GM21786 (cell line): ENCODE data around the gene BASP1.
"Not testable (repeated sequence)": the region's sequence is repeated elsewhere in the genome, so short reads cannot be mapped to it uniquely, and the experiment has no call there.

Experiments
- ATAC-seq: cut with Tn5 transposase; IDR thresholded peaks from one replicate; pipeline ENCODE4 v1.9.1; 2021; ENCODE audit not compliant: unreplicated experiment

Gene BASP1

DNA sequence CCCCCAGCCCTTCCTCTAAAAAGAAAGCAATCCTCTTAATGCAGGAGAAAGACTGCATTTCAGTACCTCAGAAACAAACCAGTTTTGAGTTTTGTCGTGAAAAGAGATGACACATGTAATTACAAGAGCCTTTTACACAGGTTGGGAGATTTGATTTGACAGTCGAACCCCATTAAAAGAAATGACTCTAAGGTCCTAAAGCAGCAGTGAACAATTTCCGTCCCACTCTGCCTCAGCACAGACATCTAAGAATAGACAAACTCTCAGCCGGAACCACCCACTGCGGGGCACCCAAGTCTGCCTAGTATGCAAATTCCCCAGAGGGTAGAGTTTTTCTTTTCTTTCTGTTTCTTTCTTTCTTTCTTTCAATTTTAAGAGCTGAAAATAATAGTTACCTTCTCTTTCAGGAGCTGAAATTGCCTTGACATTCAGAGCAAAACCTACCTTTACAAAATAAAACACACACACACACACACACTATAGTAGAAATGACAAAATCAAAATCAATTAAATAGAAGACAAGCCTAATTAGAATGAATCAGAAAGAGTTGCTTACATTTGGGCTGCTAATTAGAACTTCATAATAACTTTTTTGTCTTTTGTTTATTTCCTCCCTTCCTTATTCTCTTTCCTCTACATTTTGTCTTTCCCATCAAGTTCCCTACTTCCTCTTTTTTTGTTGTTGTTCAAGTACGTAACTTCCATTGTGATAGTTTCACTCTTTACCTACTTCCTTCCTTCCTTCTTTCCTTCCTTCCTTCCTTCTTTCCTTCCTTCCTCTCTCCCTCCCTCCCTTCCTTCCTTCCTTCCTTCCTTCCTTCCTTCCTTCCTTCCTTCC is 65.1 kb downstream of the BASP1 start:
- ATAC-seq = peak; percentile 96

DNA sequence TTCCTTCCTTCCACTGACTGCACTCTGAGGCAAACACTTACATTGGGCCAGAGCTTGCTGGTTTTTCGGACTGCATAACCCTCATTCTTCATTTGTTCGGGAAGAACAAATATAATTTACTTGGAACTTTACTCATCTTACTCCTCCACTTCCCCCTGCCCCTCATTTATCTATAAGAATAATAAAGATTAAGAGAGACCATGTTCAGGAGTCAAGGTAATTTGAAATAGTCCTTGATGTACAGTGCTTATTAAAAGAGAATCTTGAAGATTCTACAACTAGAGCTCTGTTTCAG is 65.6 kb downstream of the BASP1 start:
- no peak for ATAC-seq

DNA sequence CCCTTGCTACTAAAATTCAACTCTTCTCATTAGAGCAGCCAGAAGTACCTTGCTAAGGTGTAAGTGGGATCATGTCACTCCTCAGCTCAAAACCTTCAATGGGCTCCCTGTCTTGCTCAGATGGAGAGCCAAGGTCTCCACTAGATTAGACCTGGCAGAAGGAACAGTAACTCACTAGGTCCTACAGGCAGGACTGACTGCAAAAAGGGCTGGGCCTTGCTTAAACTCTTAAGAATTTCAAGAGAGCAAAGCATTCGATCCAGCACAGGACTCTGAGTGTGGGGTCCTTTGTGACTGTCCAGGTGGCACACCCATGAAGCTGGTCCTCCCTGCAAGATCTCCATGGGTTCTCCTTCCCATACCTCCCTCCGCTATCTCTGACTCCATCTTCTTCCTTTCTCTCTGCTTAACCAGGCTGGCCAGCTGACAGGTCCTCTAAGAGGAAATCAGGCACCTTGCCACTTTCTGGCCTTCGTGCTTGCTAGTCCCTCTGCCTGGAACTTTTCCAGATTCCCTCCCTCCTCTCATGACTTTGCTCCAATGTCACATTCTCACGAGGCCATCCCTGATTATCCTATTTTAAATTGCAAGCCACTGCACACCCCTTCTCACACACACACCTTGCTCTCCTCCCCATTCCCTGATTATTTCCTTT is 70.2 kb downstream of the BASP1 start:
- no peak for ATAC-seq

DNA sequence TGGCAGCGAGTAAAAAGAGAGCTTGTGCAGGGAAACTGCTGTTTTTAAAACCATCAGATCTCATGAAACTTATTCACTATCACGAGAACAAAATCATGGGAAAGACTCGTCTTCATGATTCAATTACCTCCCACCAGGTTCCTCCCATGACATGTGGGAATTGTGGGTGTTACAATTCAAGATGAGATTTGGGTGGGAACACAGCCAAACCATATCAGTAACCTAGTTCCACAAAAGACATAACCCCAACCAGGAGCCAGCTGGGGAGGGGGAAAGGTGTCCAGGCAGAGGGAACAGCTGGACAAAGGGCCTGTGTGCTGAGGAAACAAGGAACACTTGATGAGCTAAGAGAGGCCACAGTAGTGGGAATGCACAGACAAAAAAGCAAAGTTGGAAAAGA is 71.1 kb downstream of the BASP1 start:
- no peak for ATAC-seq

DNA sequence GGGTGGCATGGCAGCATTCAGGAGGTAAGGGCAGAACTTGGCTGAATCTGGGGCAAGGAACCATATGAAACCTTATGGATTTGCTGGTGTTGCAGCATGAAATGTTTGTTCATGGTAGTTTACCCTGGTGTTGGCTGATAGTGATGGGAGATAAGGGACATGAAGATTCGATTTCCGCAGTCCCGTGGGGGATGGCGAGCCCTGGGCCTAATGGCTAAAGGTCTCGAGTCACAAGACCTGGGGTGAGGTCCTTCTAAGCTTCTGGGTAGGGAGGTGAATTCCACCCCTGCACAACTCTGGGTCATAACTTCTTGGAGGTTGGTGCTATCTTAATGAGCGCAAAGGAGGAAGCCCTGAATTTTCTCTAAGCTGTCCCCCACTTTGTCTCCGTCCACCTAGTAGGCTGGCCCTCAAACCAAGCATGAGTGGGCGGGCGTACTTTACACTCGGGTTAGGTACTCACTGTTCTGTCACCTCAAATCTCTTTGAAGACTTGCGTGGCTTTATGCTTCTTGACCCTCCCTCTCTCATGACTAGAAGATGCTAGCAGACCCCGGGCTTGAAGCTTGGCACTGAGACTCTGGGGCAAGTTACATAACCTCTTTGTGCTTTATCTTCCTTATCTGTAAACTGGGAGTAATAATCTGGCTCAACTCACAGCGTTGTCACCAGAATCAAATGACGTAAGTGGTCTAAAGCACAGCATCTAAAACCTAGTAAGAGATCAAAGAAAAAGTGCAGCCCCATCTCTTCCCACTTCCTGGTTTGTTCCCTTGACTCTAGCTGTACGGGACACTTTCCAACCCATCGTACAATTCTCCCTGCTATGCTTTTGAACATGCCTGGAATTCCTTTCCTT is 72.5 kb downstream of the BASP1 start:
- ATAC-seq = no peak

DNA sequence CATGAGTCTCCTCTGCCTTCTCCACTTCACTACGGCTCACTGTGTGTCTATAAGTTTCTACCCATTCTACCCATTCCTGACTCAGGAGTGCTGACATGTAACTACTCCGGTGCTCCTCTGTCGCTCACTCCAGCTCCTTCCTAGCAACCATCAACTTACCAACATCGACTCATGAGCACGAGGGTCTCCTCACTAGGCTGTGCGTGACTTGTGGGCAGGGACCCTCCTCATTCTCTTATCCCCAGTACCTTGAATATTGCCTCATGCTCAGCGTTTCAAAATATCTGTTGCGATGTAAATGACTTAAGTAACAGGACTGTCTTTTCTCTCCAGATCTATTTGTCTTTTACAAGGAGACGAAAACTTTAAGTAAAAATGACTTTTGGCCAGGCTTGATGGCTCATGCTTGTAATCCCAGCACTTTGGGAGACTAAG is 73.1 kb downstream of the BASP1 start:
- no peak for ATAC-seq

DNA sequence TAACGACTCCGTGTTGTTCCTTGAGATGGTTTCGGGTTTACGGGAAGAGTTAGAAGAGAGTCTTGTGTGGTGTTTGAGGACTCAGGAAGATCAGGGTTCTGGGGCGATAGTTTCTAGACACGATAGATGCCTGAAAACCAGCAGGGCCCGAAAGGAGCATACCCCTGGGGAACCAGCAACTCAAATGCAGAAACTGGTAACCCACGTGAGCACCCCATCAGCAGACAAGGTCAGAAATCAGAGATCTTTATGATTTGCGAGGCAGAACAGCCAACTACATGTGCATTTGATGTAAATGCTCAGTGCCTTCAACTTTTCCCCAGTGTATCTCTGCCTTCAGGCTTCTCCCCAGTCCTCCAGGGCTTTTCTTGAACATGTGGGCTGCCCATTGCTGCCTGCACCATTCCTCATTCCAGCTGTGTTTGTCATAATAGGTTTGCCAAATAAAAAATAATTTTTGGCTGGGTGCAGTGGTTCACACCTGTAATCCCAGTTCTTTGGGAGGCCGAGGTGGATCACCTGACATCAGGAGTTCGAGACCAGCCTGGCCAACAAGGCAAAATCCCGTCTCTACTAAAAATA is 75.1 kb downstream of the BASP1 start:
- ATAC-seq = no peak

DNA sequence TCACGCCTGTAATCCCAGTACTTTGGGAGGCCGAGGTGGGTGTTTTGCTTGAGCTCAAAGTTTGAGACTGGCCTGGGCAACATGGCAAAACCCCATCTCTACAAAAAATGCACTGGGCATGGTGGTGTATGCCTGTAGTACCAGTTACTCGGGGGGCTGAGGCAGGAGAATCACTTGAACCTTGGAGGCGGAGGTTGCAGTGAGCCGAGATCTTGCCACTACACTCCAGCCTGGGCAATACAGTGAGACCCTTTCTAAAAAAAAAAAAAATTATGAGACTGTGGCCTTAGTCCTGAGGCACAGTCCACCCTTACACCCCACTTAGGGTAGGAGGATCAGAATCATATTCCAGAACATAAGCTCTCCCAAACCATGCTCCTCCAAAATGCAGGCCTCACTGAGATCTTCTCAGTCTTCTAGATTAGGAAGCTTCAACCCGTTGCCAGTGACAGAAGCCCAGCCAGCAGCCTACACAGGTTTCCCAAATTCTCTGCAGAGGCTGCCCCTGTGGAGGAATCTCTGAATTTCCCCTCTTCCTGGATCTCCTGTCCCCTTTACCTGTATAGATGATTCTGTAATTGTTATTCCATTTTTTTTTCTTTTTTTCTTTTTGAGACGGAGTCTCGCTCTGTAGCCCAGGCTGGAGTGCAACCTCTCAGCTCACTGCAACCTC is 77.3 kb downstream of the BASP1 start:
- ATAC-seq = no peak

DNA sequence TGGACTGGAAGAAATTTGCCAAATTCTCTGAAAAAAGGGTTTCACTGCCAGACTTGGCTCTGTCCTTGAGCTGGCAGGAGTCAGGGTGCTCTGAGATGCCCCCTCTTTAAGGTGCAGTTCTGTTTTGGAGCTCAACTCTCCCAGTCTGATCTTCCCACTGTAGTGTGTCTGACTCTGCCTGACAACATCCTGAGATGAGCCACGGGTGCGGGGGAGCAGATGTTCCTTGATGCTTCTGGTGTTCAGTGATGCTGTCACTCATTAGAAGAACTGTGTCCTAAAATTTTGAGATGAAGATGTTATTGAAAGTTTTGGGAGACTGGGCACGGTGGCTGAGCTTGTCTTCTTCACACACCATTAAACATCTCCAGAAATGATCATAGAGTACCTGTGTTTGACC is 78.2 kb downstream of the BASP1 start:
- ATAC-seq = no peak

DNA sequence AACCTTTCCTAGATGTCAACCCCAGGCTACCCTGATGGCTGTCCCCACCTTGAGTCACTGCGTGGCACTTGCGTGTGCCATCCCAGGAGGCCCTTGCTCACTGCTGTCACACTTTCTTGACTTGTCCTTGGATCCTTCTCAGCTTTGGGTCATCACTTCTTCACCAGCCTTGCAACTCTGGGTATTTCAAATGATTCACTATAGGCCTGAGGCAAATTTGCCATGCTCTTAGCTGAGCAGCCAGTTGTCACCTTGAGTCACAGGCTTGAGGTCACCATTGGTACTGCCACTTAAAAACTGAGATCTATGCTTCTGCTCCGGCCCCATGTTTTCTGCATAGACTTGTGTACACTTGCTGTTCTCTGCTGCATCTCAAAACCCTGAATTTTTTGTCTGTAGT is 84.7 kb downstream of the BASP1 start:
- ATAC-seq = no peak

DNA sequence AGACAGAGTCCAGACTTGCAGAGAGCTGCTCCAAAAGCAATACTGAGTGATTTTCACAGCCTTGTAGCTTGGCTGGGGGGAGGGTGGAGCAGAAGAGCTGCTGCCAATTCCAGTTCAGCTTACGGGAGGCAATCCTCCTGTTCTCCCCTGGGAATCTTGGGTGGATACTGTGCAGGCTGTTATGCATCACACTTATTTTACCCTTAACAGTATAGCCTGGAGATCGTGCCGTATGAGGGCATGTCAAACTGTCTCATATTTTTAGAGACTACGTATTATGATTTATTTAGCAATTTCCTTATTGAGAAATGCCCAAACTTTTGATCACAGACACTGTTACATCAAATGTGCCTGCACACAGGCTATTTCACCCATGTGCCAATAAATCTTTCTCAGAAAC is 85.2 kb downstream of the BASP1 start:
- no peak for ATAC-seq

DNA sequence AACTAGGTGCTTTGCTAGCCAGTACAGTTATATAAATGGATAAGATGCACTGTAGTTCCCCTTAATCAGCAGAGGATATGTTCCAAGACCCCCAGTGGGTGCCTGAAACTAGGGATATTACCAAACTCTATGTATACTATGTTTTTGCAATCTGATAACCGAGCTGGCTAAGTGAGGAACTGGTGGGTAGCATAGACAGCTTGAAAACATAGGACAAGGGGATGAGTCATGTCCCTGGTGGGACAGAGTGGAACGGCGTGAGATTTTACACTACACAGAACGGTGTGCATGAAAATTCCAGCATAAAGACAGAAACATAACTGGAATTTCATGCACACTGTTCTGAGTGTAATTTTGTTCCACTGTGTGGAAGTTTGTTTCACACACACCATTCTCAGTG is 86.9 kb downstream of the BASP1 start:
- ATAC-seq = no peak

DNA sequence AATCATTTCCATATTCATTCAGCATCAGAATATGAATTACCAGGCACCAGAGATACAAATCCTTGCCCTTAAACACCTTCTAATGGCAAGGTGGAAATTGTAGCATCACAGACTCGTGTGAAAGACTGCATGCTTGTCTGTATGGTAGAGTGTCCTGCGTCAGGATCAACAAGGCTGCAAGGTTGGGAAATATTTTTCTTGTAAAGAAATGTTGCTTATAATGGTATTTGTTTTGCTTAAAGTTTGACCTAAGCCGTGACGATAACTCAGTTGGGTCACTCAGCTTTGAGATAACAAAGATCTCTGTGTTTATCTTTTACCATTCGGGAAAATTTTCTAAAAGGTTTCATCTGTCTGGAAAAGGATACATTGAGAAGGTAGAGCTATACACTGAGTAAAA is 87.6 kb downstream of the BASP1 start:
- no peak for ATAC-seq

DNA sequence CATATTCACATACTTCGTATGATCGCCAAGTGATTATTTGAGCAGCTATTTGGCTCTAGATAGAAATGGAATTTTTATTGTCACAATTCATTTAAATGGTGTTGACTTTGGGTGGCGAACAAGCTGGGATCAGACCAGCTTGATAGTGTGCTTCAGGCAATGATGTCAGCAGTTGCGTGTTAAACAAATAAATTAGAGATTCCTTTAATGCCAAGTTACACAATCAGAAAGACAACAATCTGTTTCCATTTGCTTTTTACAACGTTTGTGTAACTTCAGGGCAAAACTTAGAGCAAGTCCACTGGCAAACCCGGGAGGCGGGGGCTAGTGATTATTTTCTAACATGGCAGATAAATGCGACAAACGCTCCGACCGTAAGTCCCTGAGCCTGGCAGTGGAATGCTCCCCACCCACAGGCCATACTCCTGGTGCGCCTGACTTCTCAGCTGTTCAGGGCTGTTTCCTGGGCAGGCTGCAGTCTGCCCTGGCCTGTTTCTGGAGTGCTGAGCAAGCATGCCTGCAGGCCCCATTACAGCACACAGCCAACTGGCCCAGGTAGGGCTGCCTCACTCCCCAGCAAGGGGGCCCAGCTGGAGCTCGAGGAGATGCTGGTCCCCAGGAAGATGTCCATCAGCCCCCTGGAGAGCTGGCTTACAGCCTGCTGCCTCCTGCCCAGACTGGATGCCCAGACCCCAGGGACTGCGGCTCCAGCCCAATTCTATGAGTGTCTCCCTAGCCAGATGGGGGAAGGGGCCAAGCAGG is 88.7 kb downstream of the BASP1 start:
- ATAC-seq = no peak

DNA sequence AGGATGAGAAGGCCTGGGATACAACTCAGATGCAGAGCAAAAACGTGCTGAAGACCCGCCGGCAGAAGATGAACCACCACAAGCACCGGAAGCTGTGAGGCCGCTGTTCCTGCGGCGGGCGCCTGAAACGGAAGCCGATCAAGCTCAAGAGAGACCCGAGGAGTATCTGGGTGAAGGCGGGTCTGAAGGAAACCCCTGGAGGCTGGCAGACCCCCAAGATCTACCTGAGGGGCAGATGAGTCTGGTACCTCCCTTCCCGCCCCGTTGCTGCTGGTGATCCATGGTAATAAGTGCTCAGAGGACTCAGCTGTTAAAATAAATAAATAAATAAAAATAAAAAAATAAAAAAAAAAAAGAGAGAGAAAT is 89.3 kb downstream of the BASP1 start:
- ATAC-seq = no peak

DNA sequence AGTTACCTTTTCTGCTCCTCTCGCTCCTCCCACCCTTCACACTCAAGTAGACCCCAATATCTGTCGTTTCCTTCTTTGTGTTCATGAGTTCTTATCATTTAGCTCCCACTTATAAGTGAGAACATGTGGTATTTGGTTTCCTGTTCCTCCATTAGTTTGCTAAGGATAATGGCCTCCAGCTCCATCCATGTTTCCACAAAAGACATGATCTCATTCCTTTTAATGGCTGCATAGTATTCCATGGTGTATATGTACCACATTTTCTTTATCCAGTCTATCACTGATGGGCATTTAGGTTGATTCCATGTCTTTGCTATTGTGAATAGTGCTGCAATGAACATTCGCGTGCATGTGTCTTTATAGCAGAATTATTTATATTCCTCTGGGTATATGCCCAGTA is 90.0 kb downstream of the BASP1 start:
- ATAC-seq = not testable (repeated sequence)

DNA sequence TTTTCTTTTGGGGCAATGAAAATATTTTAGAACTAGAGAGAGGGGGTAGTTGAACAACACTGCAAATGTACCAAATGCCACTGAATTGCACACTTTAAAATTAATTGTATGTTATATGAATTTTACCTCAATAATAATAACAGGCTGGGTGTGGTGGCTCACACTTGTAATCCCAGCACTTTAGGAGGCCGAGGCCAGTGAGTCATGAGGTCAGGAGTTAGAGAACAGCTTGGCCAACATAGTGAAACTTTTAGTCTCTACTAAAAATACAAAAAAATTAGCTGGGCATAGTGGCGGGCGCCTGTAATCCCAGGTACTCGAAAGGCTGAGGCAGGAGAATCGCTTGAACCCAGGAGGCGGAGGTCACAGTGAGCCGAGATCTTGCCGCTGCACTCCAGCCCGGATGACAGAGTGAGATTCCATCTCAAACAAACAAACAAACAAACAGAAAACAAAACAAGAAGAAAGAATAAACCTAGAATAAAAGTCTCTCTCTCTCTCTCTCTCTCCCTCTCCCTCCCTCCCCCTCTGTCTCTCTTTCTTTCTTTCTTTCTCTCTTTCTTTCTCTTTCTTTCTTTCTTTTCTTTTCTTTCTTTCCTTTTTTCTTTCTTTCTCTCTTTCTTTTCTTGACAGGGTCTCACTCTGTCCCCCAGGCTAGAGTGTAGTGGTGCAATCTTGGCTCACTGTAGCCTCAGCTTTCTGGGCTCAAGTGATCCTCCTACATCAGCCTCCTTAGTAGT is 91.1 kb downstream of the BASP1 start:
- no peak for ATAC-seq

DNA sequence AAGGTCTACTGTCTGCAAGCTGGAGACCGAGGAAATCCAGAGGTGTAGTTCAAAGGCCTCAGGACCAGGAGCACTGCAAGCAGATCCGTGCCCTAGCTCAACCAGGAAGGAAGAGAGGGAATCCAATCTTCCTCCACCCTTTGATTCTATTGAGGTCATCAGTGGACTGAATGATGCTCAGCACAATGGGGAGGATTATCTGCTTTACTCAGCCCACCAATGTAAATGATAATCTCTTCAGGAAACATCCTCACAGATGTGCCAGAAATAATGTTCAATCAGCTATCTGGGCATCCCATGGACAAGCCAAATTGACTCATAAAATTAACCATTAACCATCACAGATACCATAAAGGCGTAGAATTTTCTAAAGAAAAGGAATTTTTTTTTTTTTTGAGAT is 92.0 kb downstream of the BASP1 start:
- no peak for ATAC-seq

DNA sequence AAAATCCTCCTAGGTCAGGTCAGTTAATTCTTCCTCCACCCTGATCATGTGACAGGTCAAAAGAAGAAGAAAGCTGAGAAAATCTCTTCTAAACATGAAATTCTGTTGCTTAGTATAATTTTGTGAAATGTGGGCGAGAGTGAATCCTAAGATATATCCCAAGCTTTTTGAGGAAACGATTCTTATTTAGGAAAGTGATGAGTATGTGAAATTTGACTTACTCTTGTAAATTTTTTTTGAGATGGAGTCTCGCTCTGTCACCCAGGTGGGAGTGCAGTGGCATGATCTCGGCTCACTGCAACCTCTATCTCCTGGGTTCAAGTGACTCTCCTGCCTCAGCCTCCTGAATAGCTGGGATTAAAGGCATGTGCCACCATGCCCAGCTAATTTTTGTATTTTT is 93.1 kb downstream of the BASP1 start:
- not testable (repeated sequence) for ATAC-seq

DNA sequence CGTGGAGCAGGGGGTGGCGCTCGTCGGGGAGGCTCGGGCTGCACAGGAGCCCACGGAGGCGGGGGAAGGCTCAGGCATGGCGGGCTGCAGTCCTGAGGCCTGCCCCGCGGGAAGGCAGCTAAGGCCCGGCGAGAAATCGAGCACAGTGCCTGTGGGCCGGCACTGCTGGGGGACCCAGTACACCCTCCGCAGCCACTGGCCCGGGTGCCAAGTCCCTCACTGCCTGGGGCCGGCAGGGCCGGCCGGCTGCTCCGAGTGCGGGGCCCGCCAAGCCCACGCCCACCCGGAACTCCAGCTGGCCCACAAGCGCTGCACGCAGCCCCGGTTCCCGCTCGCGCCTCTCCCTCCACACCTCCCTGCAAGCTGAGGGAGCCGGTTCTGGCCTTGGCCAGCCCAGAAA is 94.4 kb downstream of the BASP1 start:
- not testable (repeated sequence) for ATAC-seq
